ENCODE measurements around the gene PNPLA5. TPM values are rescaled to one million over a fixed set of nuclear protein-coding genes. Genes with fewer than 3 reads are reported as not detected.

Gene PNPLA5
- total RNA-seq, 1 experiment from 2014 or later, result not detected

- Histone ChIP-seq H3K4me2 (ENCODE audit: low read length) (no peak overlapping the region), H3K27ac (ENCODE audit: low read length) (no peak overlapping the region), H2AFZ (ENCODE audit: low read length) (no peak overlapping the region), H3K9me2 (replicated peaks; ENCODE audit: low read length) (no peaks in the 10 kb centered on the region), H3K27me3 (ENCODE audit: low read length) (peaks cover 27% of the 10 kb centered on the region), H3K9me3 (ENCODE audit: low read length) (no peaks in the 10 kb centered on the region), H3F3A (ENCODE audit: low read length, unreplicated experiment) (no peaks in the 10 kb centered on the region), H3K4me1 (ENCODE audit: insufficient read depth, low read length) (no peaks in the 10 kb centered on the region), H3K9ac (ENCODE audit: low read length) (no peak overlapping the region), H3K79me2 (ENCODE audit: low read length) (no peaks in the 10 kb centered on the region), H3K4me3 (ENCODE audit: low read length) (no peak overlapping the region), H3K36me3 (ENCODE audit: low read depth, low read length) (no peaks in the 10 kb centered on the region), H4K20me1 (ENCODE audit: low read length) (no peaks in the 10 kb centered on the region)
- DNase-seq, result no peak
- ChIA-PET CTCF (no interaction called here), POLR2A (ENCODE audit: unreplicated experiment) (no interaction called here)
- TF ChIP-seq EZH2phosphoT487 (IDR thresholded peaks at IDR 0.05; ENCODE audit: borderline replicate concordance, low read length), result no peak
- TF ChIP-seq, protein P1, sequence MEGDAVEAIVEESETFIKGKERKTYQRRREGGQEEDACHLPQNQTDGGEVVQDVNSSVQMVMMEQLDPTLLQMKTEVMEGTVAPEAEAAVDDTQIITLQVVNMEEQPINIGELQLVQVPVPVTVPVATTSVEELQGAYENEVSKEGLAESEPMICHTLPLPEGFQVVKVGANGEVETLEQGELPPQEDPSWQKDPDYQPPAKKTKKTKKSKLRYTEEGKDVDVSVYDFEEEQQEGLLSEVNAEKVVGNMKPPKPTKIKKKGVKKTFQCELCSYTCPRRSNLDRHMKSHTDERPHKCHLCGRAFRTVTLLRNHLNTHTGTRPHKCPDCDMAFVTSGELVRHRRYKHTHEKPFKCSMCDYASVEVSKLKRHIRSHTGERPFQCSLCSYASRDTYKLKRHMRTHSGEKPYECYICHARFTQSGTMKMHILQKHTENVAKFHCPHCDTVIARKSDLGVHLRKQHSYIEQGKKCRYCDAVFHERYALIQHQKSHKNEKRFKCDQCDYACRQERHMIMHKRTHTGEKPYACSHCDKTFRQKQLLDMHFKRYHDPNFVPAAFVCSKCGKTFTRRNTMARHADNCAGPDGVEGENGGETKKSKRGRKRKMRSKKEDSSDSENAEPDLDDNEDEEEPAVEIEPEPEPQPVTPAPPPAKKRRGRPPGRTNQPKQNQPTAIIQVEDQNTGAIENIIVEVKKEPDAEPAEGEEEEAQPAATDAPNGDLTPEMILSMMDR (conservative IDR thresholded peaks at IDR 0.05; ENCODE audit: low read depth, low read length), result no peak
- TF ChIP-seq EZH2 (IDR thresholded peaks at IDR 0.05; ENCODE audit: low read length, unreplicated experiment), result no peak
- no TSS peak for BruUV-seq (replicated peaks)
- intact Hi-C loops (cut with micrococcal nuclease), result no loop called here
- no peak for ATAC-seq
Measured at GRCh38 chr22:43889201-43889859, 2.5 kb downstream of the PNPLA5 start.

- no peak overlapping the region for H3K9ac ChIP-seq (ENCODE audit: low read length)
- no peak for TF ChIP-seq EZH2phosphoT487 (IDR thresholded peaks at IDR 0.05; ENCODE audit: borderline replicate concordance, low read length)
- TF ChIP-seq, protein P1 (conservative IDR thresholded peaks at IDR 0.05; ENCODE audit: low read depth, low read length), result no peak
- no peak for TF ChIP-seq EZH2 (IDR thresholded peaks at IDR 0.05; ENCODE audit: low read length, unreplicated experiment)
- H3F3A ChIP-seq (ENCODE audit: low read length, unreplicated experiment), result no peaks in the 10 kb centered on the region
- H3K9me2 ChIP-seq (replicated peaks; ENCODE audit: low read length), result no peaks in the 10 kb centered on the region
- H3K36me3 ChIP-seq (ENCODE audit: low read depth, low read length), result no peaks in the 10 kb centered on the region
- no peak overlapping the region for H3K27ac ChIP-seq (ENCODE audit: low read length)
- H3K79me2 ChIP-seq (ENCODE audit: low read length), result no peaks in the 10 kb centered on the region
- no peaks in the 10 kb centered on the region for H4K20me1 ChIP-seq (ENCODE audit: low read length)
- H3K9me3 ChIP-seq (ENCODE audit: low read length), result no peaks in the 10 kb centered on the region
- DNase-seq (no peak), ATAC-seq (no peak)
- no TSS peak for BruUV-seq (replicated peaks)
- H3K4me2 ChIP-seq (ENCODE audit: low read length), result no peak overlapping the region
- ChIA-PET POLR2A (ENCODE audit: unreplicated experiment) (no interaction called here), CTCF (no interaction called here)
- no peak overlapping the region for H3K4me3 ChIP-seq (ENCODE audit: low read length)
- H2AFZ ChIP-seq (ENCODE audit: low read length), result no peak overlapping the region
- intact Hi-C loops (cut with micrococcal nuclease), result no loop called here
- no peaks in the 10 kb centered on the region for H3K4me1 ChIP-seq (ENCODE audit: insufficient read depth, low read length)
- peaks cover 27% of the 10 kb centered on the region for H3K27me3 ChIP-seq (ENCODE audit: low read length)
Measured at GRCh38 chr22:43888740-43889139, 3.1 kb downstream of the PNPLA5 start.

DNA sequence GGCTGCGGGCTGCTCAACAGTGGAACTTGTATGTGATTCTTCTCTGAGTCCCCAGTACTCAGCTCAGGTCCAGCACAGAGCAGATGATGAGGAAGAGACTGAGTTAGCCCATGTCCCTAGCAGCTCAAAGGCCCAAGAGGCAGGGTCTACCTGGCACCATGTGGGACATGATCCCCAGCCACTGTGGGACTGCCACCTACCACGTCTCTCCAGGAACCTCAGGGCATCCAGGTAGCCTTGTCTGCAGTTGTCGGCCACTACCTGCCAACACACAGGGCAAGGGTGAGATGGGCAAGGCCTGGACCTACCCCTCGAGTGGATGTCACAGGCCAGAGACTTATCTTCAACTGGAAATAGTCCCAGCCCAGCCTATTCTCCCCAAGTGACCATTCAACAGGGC is 4.4 kb downstream of the PNPLA5 start:
- Histone ChIP-seq H3K9ac (ENCODE audit: low read length) (no peak overlapping the region), H3K4me1 (ENCODE audit: insufficient read depth, low read length) (no peaks in the 10 kb centered on the region), H3K4me2 (ENCODE audit: low read length) (no peak overlapping the region), H3K36me3 (ENCODE audit: low read depth, low read length) (no peaks in the 10 kb centered on the region), H3K9me3 (ENCODE audit: low read length) (no peaks in the 10 kb centered on the region), H3K27ac (ENCODE audit: low read length) (no peak overlapping the region), H3K9me2 (replicated peaks; ENCODE audit: low read length) (no peaks in the 10 kb centered on the region), H2AFZ (ENCODE audit: low read length) (no peak overlapping the region), H3F3A (ENCODE audit: low read length, unreplicated experiment) (no peaks in the 10 kb centered on the region), H3K4me3 (ENCODE audit: low read length) (no peak overlapping the region), H3K27me3 (ENCODE audit: low read length) (peaks cover 25% of the 10 kb centered on the region), H4K20me1 (ENCODE audit: low read length) (no peaks in the 10 kb centered on the region), H3K79me2 (ENCODE audit: low read length) (no peaks in the 10 kb centered on the region)
- no peak for ATAC-seq
- DNase-seq, result no peak
- CTCF ChIA-PET, result no interaction called here
- no TSS peak for BruUV-seq (replicated peaks)
- POLR2A ChIA-PET (ENCODE audit: unreplicated experiment), result no interaction called here
- intact Hi-C loops (cut with micrococcal nuclease), result no loop called here
- TF ChIP-seq EZH2 (IDR thresholded peaks at IDR 0.05; ENCODE audit: low read length, unreplicated experiment) (no peak), EZH2phosphoT487 (IDR thresholded peaks at IDR 0.05; ENCODE audit: borderline replicate concordance, low read length) (no peak)
- TF ChIP-seq, protein P1 (conservative IDR thresholded peaks at IDR 0.05; ENCODE audit: low read depth, low read length), result no peak
